HG03097 (cell line): ENCODE results near the gene MB21D2.

Experiments used
- ATAC-seq: cut with Tn5 transposase; IDR thresholded peaks from one replicate; pipeline ENCODE4 v1.9.1; 2021; ENCODE audit not compliant: unreplicated experiment, low FRiP score

Gene MB21D2

GRCh38 chr3:192840143-192840836, 77.4 kb downstream of the MB21D2 start:
- no peak for ATAC-seq

DNA sequence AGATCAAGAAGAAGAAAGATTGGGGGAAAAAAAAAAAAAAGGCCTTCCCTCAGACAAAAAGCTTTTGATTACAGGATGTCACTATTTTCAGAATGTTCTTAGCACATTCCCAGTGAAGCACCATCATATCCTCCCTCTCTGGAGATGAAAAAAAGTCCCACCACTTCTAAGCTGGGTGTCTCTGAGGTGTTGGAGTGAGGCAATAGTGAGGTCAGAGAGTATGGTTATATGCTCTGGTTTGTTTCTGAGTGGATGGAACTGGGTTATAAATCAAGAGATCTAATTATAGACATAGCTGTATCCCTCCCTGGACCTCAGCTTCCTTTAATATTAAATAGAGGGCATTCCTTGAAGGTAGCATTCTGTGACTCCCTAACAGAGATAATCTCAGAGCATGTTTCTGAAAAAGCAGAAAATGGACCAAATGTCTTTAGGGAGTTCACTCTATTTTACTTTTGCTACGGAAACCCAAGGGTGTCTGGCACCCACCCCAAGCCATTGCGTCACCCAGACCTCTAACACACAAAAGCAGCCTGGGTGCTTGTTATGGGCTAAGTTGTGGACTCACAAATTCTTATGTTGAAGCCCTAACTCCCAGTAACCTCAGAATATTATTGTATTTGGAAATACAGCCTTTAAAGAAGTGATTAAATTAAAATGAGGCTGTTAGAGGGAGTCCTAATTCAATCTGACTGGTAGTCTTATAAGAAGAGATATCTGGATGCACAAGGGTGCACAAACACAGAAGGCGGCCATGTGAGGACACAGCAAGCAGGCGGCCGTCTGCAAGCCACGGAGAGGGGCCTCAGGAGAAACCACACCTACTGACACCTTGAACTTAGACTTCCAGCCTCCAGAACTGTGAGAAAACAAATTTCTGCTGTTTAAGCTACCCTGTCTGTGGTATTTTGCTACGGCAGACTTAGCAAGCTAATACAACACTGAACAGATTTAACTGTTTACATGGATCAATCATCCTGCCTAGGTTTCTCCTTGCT, 81.5 kb downstream of the MB21D2 start:
- no peak for ATAC-seq

GRCh38 chr3:192834428-192834827, 83.2 kb downstream of the MB21D2 start:
- no peak for ATAC-seq

- ATAC-seq, result no peak
Measured at GRCh38 chr3:192833177-192833890, 84.3 kb downstream of the MB21D2 start.

DNA sequence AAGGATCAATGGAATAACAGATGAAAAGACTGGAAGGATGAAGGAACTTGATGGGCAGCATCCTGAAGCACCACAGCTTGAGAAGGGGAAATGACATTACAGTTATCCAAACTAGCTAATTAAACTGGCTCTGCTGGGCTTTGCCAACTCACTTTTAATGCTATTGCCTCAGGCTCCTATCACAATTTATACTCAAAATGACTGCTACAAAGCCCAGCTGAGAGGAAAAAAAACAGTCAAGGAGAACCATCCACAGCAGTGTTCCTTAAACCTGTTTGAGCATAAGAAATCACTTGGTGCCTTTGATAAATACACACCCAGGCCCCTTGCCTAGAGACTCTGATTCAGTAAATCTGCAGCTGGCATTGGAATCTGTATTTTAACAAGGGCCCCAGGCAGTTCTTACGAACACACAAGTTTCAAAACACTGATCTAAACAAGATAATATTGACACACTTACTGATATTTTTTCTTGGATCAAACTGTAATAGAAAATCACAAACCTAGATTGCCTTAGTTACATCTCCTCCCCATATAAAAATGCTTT, 85.8 kb downstream of the MB21D2 start:
- ATAC-seq, result no peak

DNA sequence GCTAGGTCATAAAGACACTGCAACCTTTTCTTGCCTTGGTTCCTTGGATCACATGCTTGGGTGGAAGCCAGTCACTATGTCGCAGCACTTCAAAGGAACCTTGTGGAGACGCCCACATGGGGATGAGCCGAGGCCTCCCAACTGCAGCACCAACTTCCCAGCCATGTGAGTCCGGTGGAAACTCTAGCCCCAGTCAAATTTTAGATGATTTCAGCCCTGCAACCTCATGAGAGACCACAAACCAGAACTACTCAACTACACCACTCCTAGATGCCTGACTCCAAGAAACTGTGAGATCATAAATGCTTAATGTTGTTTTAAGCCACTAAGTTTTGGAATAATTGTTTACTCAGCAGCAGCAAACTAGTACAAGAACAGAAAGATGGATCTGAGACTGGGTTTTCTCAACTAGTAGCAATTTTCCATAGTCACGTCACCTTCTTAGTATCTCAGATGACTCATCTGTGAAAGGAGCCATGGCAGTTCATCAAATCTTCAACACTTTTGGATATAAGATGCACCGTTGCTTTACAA, 86.5 kb downstream of the MB21D2 start:
- ATAC-seq, result no peak

DNA sequence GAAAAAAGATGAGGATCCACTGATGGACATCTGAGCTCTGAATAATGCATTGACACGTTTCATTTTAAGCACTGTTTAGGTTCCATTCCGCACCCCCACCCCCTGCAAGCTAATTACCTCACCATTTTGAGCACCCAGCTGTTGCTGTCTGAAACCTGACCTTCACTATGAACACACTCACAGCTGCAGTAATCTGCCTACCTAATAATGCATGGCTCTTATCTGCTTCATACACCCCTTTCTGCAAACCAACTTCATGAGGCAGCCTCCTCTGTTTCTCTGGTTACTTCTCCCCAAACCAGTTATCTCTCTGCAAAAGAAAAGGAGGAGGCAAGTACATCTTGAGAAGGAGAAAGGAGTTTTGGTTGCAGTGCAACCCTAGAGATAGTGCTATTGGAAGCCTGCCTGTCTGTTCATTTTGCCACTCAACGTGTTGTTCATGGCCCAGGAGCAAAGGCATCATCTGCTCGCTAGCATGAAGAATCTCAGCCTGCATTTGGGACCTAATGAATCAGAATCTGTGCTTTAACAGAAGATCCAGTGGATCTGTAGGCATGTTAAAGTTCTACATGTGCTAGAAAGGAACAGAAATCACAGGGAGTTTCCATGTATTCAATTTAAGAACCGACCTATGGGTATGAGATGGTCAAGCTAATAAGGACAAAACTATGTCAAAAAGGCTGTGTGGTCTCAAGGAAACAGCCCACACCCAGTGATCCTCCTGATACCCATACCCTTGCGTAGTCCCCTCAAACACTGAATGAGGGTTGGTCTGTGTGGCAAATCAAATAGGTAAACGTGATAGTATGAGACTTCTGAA, 87.2 kb downstream of the MB21D2 start:
- no peak for ATAC-seq

GRCh38 chr3:192827863-192828594, 89.6 kb downstream of the MB21D2 start:
- ATAC-seq, result no peak

GRCh38 chr3:192827208-192827607, 90.4 kb downstream of the MB21D2 start:
- no peak for ATAC-seq

DNA sequence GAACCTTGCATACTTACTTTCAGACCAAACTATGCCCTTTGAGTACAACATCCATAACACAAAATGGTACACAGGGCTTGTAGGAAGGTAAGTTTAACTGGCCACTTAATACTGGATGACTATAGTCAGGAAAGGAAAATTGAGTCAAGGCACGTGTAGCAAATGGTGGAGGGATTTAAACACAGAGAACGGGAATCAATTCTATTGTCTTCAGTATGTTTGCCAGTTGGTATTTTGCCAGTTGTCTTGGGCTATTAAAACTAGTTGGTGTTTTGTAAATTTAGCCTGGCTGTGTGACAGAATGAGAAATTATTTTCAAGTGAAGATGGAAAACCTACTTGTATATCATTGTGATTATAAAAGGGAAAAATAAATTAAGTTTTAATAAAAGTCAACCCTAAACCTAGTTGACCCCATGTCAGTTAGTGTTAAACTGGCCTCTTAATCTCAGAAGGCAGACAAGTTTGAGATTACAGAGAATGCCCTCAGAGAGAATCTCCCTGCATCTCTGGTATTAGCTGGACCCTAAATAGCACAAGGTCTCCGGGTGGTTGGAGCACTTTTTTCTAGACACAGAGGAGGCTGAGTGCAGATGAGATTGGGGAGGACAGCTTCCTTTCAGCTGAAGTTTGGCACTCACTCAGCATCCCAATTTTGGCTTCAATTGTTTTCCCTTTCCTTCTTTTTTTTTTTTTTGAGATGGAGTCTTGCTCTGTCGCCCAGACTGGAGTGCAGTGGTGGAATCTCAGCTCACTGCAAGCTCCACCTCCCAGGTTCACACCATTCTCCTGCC, 91.2 kb downstream of the MB21D2 start:
- no peak for ATAC-seq

- no peak for ATAC-seq
Measured at GRCh38 chr3:192825657-192826200, 91.9 kb downstream of the MB21D2 start.

- no peak for ATAC-seq
Measured at GRCh38 chr3:192825216-192825615, 92.4 kb downstream of the MB21D2 start.

DNA sequence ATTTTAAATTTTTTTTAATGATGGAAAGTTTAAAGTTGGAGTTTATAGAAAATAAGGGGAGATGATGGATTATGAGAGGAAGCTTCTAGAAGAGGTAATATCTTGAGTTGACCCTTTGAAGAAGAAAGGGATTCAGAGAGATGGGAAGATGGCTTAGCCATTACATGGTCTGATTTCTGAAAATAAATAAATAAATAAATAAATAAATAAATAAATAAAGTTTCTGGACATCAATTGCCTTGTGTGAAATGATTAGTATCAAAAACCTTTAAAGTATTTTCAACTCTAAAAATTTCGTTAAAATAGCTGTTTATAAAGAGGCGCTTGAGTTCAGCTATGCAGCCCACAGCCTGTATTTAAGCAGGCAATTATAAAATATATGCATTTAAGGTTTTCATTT, 93.3 kb downstream of the MB21D2 start:
- no peak for ATAC-seq

DNA sequence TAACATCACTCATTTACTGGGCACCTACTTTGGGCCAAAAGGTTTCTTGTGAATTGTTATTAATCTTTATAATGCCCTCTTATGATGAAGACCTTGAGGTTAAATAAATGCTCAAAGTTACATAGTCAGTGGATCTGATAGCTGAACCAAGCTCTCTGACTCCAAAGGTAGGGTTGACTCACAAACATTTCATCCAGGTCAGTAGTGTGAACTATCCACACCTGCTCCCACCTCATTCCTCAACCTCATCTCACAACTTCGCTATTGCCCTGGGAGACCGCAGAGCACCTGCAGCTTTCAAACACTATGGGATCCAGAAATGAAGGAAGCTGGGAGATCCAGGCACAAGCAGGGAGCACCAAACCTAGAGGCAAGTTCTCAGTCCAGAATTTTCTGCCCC, 96.5 kb downstream of the MB21D2 start:
- ATAC-seq, result no peak

DNA sequence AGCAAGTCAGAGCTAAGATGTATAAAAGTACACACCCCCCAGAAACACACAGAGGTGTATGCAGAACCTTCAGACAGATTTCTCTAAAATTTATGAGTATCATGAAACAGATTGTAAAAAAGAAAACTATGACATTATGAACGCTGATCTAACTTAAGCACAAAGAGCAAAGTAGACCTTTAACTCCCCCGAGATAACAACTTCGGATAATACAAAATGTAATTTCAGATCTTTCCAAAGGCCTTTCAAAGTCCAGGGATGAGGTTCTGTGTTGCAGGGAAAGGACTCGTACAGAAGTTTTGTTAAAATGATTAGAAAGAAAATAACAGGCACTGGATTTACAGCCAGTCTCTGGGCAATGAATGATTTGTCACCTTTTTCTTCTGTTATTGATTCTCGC, 97.5 kb downstream of the MB21D2 start:
- no peak for ATAC-seq

- peak; percentile 67 for ATAC-seq
Measured at GRCh38 chr3:192819001-192819569, 98.6 kb downstream of the MB21D2 start.

- no peak for ATAC-seq
Measured at GRCh38 chr3:192818126-192818525, 99.5 kb downstream of the MB21D2 start.

DNA sequence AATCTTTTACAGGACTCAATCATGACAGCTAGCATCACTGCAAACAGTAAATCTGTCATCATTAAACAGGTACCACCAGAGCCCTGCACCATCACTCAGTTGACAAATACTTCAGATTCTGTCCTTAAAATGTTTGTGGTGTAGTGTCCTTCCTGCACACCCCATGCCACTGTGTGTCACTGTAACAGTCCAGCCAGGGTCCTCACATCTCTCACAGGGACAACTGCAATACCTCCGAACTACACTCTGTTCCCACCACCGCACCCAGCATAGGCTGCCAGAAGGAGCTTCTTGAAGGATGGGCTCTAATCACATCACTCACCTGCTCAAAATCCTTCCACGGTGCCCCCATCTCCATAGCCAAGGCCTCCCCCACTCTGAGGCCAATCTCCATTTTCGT, 100.2 kb downstream of the MB21D2 start:
- ATAC-seq, result no peak
